MV-4-11 (cell line): ENCODE data around the gene RPL36AL.
"Not testable (repeated sequence)": the region's sequence is repeated elsewhere in the genome, so short reads cannot be mapped to it uniquely, and the experiment has no call there.

Experiments
- DNase-seq: peaks from one replicate; lab custom pipeline; 2025; lab: John Stamatoyannopoulos, UW

The RPL36AL gene

DNA sequence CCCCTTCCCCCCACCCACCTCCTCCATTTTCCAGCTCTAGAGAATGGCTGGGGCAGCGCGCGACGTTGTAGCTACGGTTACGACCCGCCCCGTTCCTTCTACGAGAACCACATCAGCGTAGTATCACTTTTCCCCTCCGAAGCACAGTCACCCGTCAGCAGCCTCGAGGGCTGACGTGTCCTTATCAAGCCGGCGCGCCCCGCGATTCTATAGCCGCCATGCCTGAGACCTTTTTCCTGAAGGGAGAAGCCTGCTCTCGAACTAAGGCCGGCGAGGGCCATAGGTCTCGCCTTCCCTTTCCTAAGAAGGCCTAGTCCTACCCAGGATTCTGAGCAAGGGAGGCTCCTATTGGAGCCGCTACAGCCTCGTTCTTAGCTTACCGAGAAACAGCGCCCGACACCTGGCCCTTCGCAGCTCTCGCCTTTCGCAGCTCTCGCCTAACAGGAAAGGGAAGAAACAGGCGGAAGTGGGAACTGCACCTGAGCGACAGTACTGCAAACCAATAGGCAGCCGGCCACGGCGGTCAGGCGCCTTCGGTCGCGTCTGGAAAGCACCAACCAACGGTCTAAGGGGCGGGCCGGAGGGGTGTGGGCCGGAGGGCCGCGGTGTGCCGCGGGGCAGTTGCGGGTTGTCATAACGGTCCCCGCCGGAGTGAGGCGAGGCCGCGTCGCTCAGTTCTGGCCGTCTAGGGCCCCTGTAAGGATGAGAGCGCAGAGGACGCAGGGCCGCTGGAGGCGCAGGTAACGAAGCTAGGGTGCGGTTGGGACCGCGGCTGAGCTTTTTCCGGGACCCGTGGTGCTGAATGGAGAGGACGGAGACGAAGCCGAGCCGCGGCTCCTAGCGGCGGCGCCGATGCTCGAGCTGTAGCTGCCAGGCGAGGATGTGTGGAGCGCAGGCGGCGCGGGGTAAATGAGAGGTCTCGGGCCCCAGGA lies at the start of gene RPL36AL, which contains the start of gene MGAT2:
RPL36AL (minus strand) TSS at position 445 of the 932 bp plus-strand sequence. CDS start 1,522 bp downstream, outside the sequence.
MGAT2 (plus strand) TSS at position 618 of the 932 bp plus-strand sequence. CDS start 470 bp downstream, outside the sequence.
- peak; percentile 97 for DNase-seq

- no peak for DNase-seq
Observed at GRCh38 chr14:49659526-49660455, 39.4 kb upstream of the RPL36AL start.

DNA sequence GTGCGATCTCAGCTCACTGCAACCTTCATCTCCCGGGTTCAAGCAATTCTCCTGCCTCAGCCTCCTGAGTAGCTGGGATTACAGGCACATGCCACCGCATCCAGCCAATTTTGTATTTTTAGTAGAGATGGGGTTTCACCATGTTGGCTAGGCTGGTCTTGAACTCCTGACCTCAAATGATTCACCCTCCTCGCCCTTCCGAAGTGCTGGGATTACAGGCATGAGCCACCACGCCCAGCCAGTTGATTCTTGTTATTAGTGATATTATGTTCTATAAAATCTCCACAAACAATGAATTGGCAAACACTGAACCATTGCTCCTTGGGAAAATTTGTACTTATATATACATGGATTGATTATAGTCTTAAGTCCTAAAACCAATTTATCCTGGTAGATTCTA lies 37.1 kb upstream of the RPL36AL start:
- DNase-seq = not testable (repeated sequence)

GRCh38 chr14:49654511-49654910 lies 34.1 kb upstream of the RPL36AL start:
- DNase-seq = no peak

DNA sequence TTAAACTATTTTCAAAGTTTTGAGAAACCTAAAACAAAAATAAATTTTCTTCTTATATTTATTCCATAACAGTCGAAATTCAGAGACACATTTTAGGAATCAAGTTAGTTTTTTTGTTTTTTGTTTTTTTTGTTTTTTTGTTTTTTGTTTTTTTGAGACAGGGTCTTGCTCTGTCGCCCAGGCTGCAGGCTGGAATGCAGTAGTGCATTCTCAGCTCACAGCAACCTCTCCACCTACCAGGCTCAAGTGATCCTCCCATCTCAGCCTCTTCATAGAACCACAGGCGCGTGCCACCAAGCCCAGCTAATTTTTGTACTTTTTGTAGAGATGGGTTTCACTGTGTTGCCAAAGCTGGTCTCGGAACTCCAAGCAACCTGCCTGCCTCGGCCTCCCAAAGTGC lies 33.1 kb upstream of the RPL36AL start:
- DNase-seq = no peak

DNA sequence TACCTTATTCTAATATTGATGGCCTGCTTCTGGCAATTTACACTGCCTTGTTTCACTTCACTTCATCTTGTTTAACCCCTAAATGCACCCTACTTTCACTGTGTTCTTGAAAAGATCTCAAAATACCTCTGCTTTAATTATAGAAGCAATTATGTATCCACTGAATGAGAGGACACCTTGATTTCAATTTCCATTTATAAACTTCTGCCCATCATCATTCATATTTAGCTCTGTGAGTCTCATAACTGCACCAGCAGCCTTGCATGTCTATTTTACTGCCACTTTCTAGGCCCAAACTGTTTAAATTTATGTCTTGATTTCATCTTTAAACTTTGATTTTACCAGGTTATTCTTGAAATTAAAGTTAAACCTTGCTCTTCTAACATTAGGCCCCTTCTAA lies 21.7 kb upstream of the RPL36AL start:
- no peak for DNase-seq

DNA sequence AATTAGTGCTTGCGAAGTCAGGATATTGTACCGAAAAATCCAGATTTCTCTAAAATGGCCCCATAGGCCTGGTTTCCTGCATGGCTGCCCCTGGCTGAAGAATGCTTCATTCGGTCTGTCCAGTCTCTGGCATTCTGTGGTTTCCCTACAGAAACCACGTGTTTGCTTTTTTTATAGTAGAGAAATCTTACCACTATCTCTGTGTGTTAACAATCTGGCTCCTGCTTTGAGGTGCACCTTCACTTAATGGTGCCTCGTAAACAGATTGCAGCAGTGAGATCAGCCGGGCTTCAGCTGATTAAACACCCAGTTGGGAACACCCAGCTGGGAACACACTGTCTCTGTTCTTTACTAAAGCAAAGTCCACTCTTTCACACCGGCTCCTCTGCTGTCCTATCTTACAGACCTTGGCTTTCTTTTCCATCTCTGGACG lies 21.3 kb upstream of the RPL36AL start:
- DNase-seq = no peak

- DNase-seq = no peak
Observed at GRCh38 chr14:49640540-49641417, 20.4 kb upstream of the RPL36AL start.

DNA sequence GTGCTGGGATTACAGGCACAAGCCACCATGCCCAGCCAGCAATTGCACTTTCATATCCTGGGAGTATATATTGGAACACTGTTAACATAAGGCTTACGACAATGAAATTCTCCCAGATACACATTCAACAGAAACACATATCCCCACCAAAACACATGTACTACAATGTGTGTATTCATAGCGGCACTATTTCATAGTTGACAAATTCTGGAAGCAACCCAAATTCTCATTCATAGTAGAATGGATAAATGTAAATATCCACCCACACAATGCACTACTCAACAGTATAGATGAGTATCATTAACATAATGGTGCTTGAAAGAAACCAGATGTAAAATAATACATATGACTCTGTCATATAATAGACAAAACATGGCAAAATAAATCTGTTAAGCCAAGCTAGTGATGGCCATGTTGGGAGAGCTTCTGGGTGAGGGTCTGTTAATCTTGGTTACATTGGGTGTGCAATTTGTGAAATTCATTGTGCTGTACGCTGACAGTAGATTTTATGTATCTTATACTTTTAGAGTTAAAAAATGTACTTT lies 17.2 kb upstream of the RPL36AL start:
- no peak for DNase-seq

DNA sequence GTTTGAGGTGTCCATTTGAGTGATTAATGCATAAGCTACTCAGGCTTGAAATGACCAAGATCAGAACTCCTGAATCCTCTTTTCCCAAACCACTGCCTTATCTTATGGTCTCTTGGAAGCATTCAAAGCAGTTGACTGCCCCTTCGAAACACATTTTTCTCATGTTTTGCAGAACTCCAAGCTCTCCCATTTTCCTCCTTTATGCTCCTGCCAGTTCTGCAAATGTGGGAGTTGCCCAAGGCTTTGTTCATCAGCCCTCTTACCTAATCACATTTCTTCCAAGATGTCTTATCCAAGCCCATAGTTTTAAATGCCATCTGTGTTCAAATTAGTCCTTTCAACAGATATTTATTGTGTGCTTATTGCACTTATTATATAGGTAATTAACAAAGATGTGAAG lies 16.4 kb upstream of the RPL36AL start:
- no peak for DNase-seq

DNA sequence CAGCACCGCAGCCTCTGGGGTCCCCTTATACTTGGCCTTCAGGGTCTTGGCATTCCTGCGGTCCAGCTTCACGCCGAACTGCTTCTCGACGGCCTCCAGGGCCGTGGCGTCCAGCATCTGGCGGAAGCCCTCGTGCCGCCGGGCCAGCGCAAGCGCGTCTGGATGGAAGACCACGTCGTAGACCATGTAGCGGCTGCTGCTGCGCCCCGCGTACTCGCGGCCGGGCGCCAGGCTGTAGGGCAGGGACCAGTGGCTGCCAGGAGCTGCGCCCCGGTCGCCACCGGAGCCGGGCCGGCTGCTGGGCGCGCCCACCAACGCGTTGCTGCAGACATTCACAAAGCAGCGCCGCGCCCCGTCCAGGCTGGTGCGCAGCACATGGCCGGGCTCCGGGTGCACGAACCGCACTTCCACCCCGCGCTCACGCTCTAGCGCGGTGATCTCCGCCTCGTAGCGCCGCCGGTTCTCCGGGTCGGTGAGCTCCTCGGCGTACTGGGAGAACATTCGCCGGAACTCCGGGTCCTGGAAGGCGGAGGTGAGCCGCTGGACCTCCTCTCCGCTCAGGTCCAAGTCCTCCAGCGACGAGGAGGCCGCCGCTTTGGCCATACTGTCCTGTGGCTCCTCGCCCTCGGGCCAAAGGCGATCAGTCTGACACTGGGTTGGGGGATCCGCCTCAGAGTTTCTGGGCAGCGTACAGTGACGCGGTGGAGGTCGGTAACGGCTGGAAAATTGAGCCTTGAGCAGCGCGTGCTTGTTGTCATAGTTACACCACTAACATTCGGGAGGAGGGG lies 14.3 kb upstream of the RPL36AL start, which contains the start of gene DNAAF2:
DNAAF2 (minus strand) TSS at position 698 of the 788 bp plus-strand sequence; CDS start at position 603, 95 bp downstream.
- peak; percentile 46 for DNase-seq

DNA sequence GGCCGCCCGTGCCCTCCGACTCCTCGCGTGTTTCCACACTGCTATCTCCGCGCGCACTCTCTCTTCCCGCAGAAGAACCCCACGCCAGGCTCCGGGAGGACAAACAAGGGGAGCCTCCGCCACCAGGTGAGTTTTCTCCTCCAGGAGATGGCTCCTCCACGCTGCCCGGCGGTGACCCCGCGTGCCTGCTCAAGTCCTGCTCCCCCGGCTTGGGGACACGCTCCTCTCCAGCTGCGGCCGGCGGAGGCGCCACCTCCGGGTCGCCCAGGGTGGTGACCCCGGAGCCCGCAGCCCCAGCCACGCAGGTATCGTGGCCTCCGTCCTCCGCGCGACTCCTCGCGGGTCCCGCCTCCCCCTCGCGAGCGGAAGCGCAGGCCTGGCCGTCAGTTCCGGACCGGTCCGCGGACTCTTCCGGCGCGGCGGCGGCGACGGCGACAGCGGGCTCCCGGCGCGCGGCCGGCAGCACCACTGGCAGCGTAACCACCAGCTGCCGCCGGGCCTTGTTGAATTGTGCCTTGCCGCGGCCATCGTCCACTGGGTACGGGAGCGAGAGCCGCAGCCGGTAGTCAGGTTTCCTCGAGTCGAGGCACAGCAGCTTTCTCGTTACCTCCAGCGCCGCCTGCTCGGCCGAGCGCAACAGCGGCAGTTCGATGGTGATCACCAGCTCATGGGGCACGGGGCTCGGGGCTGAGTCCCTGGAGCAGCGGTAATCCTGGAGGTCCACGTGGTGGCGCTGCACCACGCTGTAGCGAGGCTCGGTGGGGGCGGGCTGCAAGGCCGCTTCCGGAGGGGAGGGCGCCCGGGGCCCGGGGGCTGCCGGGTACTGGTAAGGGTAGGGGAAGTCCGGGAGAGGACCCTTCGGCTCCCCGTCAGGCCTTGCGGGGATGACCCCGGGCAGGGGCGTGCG lies 13.5 kb upstream of the RPL36AL start:
- peak; percentile 88 for DNase-seq

- no peak for DNase-seq
Observed at GRCh38 chr14:49623941-49624839, 3.8 kb upstream of the RPL36AL start.

GRCh38 chr14:49623387-49623786 lies 3.0 kb upstream of the RPL36AL start:
- no peak for DNase-seq

- no peak for DNase-seq
Observed at GRCh38 chr14:49622022-49622607, 1.7 kb upstream of the RPL36AL start.

DNA sequence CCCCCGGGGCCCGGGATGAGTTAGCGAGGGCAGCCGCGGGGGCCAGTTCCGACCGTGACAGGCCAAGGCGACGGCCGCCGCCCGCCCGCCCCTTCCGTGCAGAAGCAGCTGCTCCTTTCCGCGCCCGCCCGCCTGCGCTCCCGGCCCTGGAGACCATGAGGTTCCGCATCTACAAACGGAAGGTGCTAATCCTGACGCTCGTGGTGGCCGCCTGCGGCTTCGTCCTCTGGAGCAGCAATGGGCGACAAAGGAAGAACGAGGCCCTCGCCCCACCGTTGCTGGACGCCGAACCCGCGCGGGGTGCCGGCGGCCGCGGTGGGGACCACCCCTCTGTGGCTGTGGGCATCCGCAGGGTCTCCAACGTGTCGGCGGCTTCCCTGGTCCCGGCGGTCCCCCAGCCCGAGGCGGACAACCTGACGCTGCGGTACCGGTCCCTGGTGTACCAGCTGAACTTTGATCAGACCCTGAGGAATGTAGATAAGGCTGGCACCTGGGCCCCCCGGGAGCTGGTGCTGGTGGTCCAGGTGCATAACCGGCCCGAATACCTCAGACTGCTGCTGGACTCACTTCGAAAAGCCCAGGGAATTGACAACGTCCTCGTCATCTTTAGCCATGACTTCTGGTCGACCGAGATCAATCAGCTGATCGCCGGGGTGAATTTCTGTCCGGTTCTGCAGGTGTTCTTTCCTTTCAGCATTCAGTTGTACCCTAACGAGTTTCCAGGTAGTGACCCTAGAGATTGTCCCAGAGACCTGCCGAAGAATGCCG lies 872 bp upstream of the RPL36AL start:
- peak; percentile 74 for DNase-seq

DNA sequence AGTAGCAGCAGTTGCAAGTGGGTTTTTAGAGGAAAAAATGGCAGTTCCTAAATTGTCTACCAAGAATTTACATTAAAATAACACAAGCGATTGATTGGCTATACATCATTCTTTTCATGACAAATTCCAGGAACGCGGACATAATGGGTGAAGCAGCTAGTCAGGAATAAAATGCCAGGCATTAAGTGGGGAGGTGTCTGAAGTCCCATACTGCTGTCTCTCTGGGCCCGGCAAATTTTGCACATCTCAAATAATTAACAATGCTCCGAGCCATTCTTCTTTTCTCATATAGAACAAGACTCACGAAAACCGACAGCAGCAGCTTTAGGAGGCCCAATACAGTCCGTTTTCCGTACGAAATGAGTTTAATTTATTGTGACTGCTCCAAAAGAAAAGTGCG lies 696 bp downstream of the RPL36AL start:
- no peak for DNase-seq
